Measurements from ENCODE around the gene CTSA.

- TF ChIP-seq CTCF (IDR thresholded peaks at IDR 0.05) (no peak), POLR2A (IDR thresholded peaks at IDR 0.05) (no peak)
These were observed 28.6 kb downstream of the CTSA start for GRCh38 chr20:45919542-45920399.
